Measurements from ENCODE around the gene SLC6A19. TPM values are rescaled to one million over a fixed set of nuclear protein-coding genes. Genes with fewer than 3 reads are reported as not detected.
"Not testable (repeated sequence)": the region's sequence is repeated elsewhere in the genome, so short reads cannot be mapped to it uniquely, and the experiment has no call there.

Gene SLC6A19
- total RNA-seq, 1 experiment from 2014 or later: not detected

- H3K9me3 ChIP-seq: peaks cover 10% of the 10 kb centered on the region
- H3K27me3 ChIP-seq: peaks cover 7% of the 10 kb centered on the region
- no peak overlapping the region for H3K4me3 ChIP-seq
- DNase-seq: no peak
- no peaks in the 10 kb centered on the region for H3K36me3 ChIP-seq
These were observed 17.1 kb downstream of the SLC6A19 start for GRCh38 chr5:1218351-1219080.

- no peak overlapping the region for H3K4me3 ChIP-seq
- peaks cover 11% of the 10 kb centered on the region for H3K27me3 ChIP-seq
- peaks cover 10% of the 10 kb centered on the region for H3K9me3 ChIP-seq
- DNase-seq: no peak
- H3K36me3 ChIP-seq: no peaks in the 10 kb centered on the region
These were observed 17.8 kb downstream of the SLC6A19 start for GRCh38 chr5:1219098-1219767.

GRCh38 chr5:1219768-1220100 is 18.3 kb downstream of the SLC6A19 start:
- Histone ChIP-seq H3K27me3 (peaks cover 16% of the 10 kb centered on the region), H3K4me3 (no peak overlapping the region), H3K36me3 (no peaks in the 10 kb centered on the region), H3K9me3 (peaks cover 10% of the 10 kb centered on the region)
- no peak for DNase-seq

- no peak for DNase-seq
- Histone ChIP-seq H3K27me3 (peaks cover 16% of the 10 kb centered on the region), H3K9me3 (peaks cover 6% of the 10 kb centered on the region), H3K36me3 (no peaks in the 10 kb centered on the region), H3K4me3 (no peak overlapping the region)
These were observed 19.0 kb downstream of the SLC6A19 start for GRCh38 chr5:1220351-1220750.

GRCh38 chr5:1220831-1221230 is 19.4 kb downstream of the SLC6A19 start:
- Histone ChIP-seq H3K27me3 (peaks cover 16% of the 10 kb centered on the region), H3K9me3 (peaks cover 1% of the 10 kb centered on the region)
- no peak for DNase-seq

GRCh38 chr5:1221721-1222120 is 20.3 kb downstream of the SLC6A19 start:
- Histone ChIP-seq H3K9me3 (no peaks in the 10 kb centered on the region), H3K27me3 (peaks cover 16% of the 10 kb centered on the region), H3K4me3 (no peak overlapping the region), H3K36me3 (no peaks in the 10 kb centered on the region)
- DNase-seq: no peak

More at GRCh38 chr5:1220831-1221230, 19.4 kb downstream of the SLC6A19 start:
- Histone ChIP-seq H3K4me3 (no peak overlapping the region), H3K36me3 (no peaks in the 10 kb centered on the region)

GRCh38 chr5:1222147-1222546 is 20.8 kb downstream of the SLC6A19 start:
- Histone ChIP-seq H3K4me3 (no peak overlapping the region), H3K27me3 (peaks cover 16% of the 10 kb centered on the region), H3K9me3 (no peaks in the 10 kb centered on the region), H3K36me3 (no peaks in the 10 kb centered on the region)
- DNase-seq: no peak

- H3K9me3 ChIP-seq: no peaks in the 10 kb centered on the region
- DNase-seq: no peak
- no peak overlapping the region for H3K4me3 ChIP-seq
- peaks cover 18% of the 10 kb centered on the region for H3K27me3 ChIP-seq
- no peaks in the 10 kb centered on the region for H3K36me3 ChIP-seq
These were observed 21.4 kb downstream of the SLC6A19 start for GRCh38 chr5:1222621-1223277.

- DNase-seq: no peak
- Histone ChIP-seq H3K27me3 (peaks cover 23% of the 10 kb centered on the region), H3K9me3 (no peaks in the 10 kb centered on the region), H3K36me3 (no peaks in the 10 kb centered on the region), H3K4me3 (no peak overlapping the region)
These were observed 21.9 kb downstream of the SLC6A19 start for GRCh38 chr5:1223278-1223670.

GRCh38 chr5:1224631-1225030 is 23.2 kb downstream of the SLC6A19 start:
- Histone ChIP-seq H3K27me3 (peaks cover 27% of the 10 kb centered on the region), H3K36me3 (no peaks in the 10 kb centered on the region), H3K9me3 (no peaks in the 10 kb centered on the region), H3K4me3 (no peak overlapping the region)
- no peak for DNase-seq

GRCh38 chr5:1225081-1225480 is 23.7 kb downstream of the SLC6A19 start, which contains the start of gene SLC6A18:
Gene SLC6A18 (plus strand): TSS chr5:1225381. CDS start chr5:1225478, 97 bp downstream.
- peaks cover 27% of the 10 kb centered on the region for H3K27me3 ChIP-seq

GRCh38 chr5:1226231-1226630 is 24.8 kb downstream of the SLC6A19 start:
- Histone ChIP-seq H3K9me3 (no peaks in the 10 kb centered on the region), H3K4me3 (no peak overlapping the region), H3K36me3 (no peaks in the 10 kb centered on the region), H3K27me3 (peaks cover 27% of the 10 kb centered on the region)
- DNase-seq: no peak

More at GRCh38 chr5:1225081-1225480, 23.7 kb downstream of the SLC6A19 start, which contains the start of gene SLC6A18:
- Histone ChIP-seq H3K9me3 (no peaks in the 10 kb centered on the region), H3K4me3 (no peak within 1 kb of the TSS), H3K36me3 (no peaks in the 10 kb centered on the region)
- DNase-seq: no peak

- Histone ChIP-seq H3K4me3 (no peak overlapping the region), H3K27me3 (peaks cover 27% of the 10 kb centered on the region), H3K36me3 (no peaks in the 10 kb centered on the region), H3K9me3 (no peaks in the 10 kb centered on the region)
- DNase-seq: no peak
These were observed 25.6 kb downstream of the SLC6A19 start for GRCh38 chr5:1226839-1227581.

- Histone ChIP-seq H3K4me3 (no peak overlapping the region), H3K9me3 (no peaks in the 10 kb centered on the region), H3K27me3 (peaks cover 25% of the 10 kb centered on the region), H3K36me3 (no peaks in the 10 kb centered on the region)
- DNase-seq: peak; percentile 59
These were observed 26.3 kb downstream of the SLC6A19 start for GRCh38 chr5:1227667-1228066.

GRCh38 chr5:1228120-1228519 is 26.7 kb downstream of the SLC6A19 start:
- no peak for DNase-seq
- Histone ChIP-seq H3K4me3 (no peak overlapping the region), H3K36me3 (no peaks in the 10 kb centered on the region), H3K27me3 (peaks cover 21% of the 10 kb centered on the region), H3K9me3 (no peaks in the 10 kb centered on the region)

- H3K27me3 ChIP-seq: peaks cover 17% of the 10 kb centered on the region
- H3K36me3 ChIP-seq, DNase-seq, H3K9me3 ChIP-seq, H3K4me3 ChIP-seq: not testable (repeated sequence)
These were observed 27.6 kb downstream of the SLC6A19 start for GRCh38 chr5:1229023-1229422.

GRCh38 chr5:1229822-1230221 is 28.4 kb downstream of the SLC6A19 start:
- H3K27me3 ChIP-seq: peaks cover 11% of the 10 kb centered on the region
- no peak overlapping the region for H3K4me3 ChIP-seq
- no peaks in the 10 kb centered on the region for H3K36me3 ChIP-seq
- no peak for DNase-seq
- peaks cover 5% of the 10 kb centered on the region for H3K9me3 ChIP-seq

Data from MG63 (cell line).